Urinary bladder (tissue), 4 donors: Measurements from ENCODE around the gene RNF187. TPM values are rescaled to one million over a fixed set of nuclear protein-coding genes. Genes with fewer than 3 reads are reported as not detected.

Source experiments
- DNase-seq: peaks from one replicate; pipeline ENCODE4 v3.0.0-alpha.2; 2015; ENCODE audit errors: extremely low spot score
- H3K27ac ChIP-seq: one replicate; pipeline ENCODE4 v1.5.1; 2013; ENCODE audit warnings: low read depth, mild to moderate bottlenecking, moderate library complexity
- H3K36me3 ChIP-seq: one replicate; pipeline ENCODE4 v1.6.1; 2013; ENCODE audit warnings: mild to moderate bottlenecking, moderate library complexity; ENCODE audit not compliant: insufficient read depth
- H3K4me1 ChIP-seq: one replicate; pipeline ENCODE4 v1.6.1; 2013; ENCODE audit warnings: mild to moderate bottlenecking, moderate library complexity; ENCODE audit not compliant: insufficient read depth
- H3K4me3 ChIP-seq: one replicate; pipeline ENCODE4 v1.5.1; 2013; ENCODE audit warnings: low read depth, low read length
- WGBS: extraction: QIAGEN DNeasy Blood & Tissue Kit; methylation state at CpG from one replicate; pipeline ENCODE4 v1.1.7; 2013; 5-methylcytosine and 5-hydroxymethylcytosine counted together
- polyA plus RNA-seq: library from polyadenylated mRNA; stranded (reverse); fragments of 200-250 nt; gene quantifications from one replicate; pipeline ENCODE4 v1.2.3, GENCODE V29; 2013
- total RNA-seq: library from RNA; depleted of rRNA; stranded (reverse); fragments of >200 nt; gene quantifications from one replicate; pipeline ENCODE4 v1.2.3, GENCODE V29; 2014
- donor health status: healthy with polysubstance abuse.
- donor health status: healthy.

RNF187 gene
- total and polyA plus RNA-seq, 2 donors: 31.7 to 44.2 TPM

DNA sequence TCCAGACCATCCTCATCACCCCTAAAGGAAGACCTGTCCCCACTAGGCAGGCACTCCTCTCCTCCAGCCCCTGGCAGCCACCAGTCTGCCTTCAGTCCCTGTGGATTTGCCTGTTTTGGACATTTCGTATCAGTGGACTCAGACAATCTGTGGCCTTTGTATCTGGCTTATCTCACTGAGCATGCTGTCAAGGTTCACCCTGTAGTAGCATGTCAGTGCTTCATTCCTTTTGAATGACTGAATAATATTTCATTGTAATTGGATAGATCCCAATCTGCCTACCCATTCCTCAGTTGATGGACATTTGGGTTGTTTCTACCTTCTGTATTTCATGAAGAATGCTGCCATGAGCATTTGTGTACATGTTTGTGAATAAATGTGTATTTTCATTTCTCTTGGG lies 32.9 kb upstream of the RNF187 start:
- Histone ChIP-seq H3K27ac (no peak overlapping the region), H3K4me3 (no peak overlapping the region), H3K4me1 (no peaks in the 10 kb centered on the region), H3K36me3 (no peaks in the 10 kb centered on the region)
- no peak for DNase-seq
- WGBS: 87% methylated on average over 1 of the region's 1 CpG

DNA sequence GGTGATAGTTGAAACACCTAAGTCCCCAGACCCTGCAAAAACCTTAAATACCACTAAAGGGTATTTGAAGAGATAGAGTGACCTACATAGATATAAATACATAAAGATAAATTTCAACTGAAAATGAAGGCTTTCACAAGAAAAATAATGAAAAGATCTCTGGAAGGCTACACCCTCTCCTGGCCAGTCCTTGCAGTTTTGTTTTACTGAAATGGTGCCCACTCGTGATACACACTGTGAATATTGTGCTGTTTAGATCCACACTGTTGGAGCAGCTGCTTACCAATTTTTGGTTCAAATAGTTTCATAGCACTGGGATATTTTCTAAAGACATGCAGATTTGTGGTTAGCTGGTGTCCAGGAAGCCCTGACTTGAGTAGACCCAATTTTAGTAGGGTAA lies 31.5 kb upstream of the RNF187 start:
- Histone ChIP-seq H3K4me3 (no peak overlapping the region), H3K27ac (no peak overlapping the region), H3K36me3 (no peaks in the 10 kb centered on the region), H3K4me1 (no peaks in the 10 kb centered on the region)
- WGBS: 61% methylated on average over 1 of the region's 1 CpG
- DNase-seq: no peak

DNA sequence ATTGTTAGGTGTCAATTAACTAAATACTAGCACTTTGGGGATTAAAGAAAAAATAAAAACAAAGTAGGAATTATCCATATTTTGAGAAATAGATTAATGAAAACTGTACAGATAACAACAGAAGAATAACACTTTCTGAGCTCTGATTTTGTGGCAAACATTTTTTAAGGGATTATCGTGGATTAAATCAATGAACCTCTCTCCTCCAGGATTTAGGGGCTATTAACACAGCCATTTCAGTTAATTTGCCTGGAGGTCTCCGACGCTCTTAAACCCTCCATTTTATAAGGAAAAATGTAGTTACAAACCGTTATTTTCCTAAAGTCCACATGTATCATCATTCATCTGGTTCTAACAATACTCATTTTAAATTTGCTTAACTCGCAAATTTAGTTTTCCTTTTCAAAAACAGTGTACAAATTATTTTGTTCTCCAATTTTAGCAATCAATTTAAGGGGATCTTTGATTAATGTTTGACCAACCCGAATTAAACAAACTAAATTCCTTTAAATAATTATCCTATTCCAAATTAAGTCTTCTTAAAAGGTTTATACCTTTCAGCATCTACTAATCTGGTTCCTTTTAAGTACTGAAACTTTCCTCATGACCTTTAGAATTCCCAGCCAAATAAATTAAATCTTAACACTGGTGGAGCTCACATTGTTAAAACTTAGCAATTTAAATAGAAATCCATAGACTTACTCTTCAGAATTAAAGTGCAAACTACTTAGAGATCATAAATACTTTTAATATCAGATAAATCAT lies 30.7 kb upstream of the RNF187 start:
- Histone ChIP-seq H3K4me1 (no peaks in the 10 kb centered on the region), H3K36me3 (no peaks in the 10 kb centered on the region), H3K4me3 (no peak overlapping the region), H3K27ac (no peak overlapping the region)
- 68% methylated on average over 6 of the region's 6 CpGs for WGBS
- DNase-seq: no peak

DNA sequence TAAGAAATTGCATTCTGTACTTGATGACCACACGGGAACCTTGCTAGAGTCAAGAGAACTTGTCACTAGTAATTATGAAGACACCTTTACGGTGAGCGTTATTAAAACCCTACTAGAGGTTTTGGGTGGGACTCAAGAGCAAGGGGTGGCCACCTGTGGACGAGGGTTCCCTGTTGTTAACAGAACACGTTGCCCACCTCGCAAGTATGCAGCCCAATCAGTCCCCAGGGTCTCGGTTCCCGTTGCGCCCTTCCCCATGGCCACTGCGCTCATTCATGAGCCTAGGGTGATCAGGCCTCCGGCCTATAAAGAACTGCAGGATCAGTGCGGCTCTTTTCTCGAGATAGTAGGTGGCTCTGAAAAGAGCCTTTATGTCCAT lies 30.2 kb upstream of the RNF187 start:
- peak overlapping the region; percentile 63 for H3K27ac ChIP-seq
- H3K4me1 ChIP-seq: no peaks in the 10 kb centered on the region
- 20% methylated on average over 13 of the region's 13 CpGs for WGBS
- H3K36me3 ChIP-seq: no peaks in the 10 kb centered on the region
- no peak for DNase-seq
- H3K4me3 ChIP-seq: peak overlapping the region; percentile 23

DNA sequence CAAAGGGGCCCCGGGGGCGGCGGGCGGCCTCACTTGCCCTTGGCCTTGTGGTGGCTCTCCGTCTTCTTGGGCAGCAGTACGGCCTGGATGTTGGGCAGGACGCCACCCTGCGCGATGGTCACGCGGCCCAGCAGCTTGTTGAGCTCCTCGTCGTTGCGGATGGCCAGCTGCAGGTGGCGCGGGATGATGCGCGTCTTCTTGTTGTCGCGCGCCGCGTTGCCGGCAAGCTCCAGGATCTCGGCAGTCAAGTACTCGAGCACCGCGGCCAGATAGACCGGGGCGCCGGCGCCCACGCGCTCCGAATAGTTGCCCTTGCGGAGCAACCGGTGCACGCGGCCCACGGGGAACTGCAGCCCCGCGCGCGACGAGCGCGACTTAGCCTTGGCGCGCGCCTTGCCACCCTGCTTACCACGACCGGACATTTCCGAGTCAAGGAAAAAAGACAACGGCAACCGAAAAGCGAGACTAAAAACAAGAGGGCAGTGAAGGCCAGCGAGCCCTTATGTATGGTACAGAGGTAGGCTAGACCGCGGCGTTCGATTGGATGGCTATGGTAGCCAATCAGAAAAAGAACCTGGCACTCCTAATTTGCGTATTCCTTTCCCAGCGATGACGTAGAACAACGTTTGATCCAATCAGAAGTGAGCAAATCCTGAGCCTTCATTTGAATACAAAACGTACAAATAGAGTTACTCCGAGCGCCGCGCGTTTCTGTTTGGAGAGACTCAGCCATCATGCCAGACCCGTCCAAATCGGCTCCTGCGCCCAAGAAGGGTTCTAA lies 29.6 kb upstream of the RNF187 start:
- H3K36me3 ChIP-seq: no peaks in the 10 kb centered on the region
- DNase-seq: peak; percentile 99
- under 1% methylated on average over 74 of the region's 74 CpGs for WGBS
- peak overlapping the region; percentile 23 for H3K4me3 ChIP-seq
- no peaks in the 10 kb centered on the region for H3K4me1 ChIP-seq
- H3K27ac ChIP-seq: peak overlapping the region; percentile 63

DNA sequence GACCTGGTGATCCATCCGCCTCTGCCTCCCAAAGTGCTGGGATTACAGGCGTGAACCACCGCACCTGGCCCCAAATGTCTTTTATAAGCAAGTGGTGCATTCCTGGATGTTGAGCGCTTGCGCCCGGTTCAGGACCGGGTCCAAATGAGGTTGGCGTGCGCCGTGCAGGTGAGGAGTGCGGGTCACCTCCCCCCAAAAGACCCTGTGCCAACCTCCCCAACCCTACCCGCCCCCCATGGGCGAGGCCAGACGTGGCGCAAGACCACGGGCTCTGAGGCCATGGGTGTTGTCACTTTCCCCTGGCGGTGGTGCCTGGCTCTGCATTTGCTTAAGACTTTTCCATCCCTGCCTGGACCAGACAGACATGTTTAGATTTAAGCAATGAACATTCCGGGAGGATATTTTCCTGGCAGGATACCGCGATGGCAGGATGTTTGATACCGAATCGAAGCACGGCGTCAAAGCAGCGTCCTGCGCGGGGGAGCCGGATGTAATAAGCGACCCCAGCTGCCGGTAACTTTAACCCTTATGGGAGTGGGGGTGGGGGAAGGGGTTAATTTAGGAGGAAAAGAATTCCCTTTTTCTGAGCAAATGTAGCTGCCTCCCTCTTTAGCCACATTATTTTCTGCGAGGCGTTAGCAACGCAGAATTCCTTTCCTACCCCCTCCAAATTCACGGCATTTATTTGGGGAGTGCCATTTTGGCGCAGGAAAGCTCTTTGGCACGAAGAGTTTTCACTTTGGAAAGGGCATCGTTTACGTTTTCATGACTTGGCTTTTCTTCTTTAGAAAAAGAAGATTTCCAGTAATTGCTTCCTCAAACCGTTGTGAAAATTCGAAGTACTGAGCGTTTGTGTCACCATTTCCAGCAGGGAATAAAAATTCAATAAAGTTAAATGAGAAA lies 27.8 kb upstream of the RNF187 start:
- H3K36me3 ChIP-seq: no peaks in the 10 kb centered on the region
- no peak for DNase-seq
- H3K27ac ChIP-seq: no peak overlapping the region
- no peak overlapping the region for H3K4me3 ChIP-seq
- WGBS: 5% methylated on average over 41 of the region's 41 CpGs
- H3K4me1 ChIP-seq: no peaks in the 10 kb centered on the region

DNA sequence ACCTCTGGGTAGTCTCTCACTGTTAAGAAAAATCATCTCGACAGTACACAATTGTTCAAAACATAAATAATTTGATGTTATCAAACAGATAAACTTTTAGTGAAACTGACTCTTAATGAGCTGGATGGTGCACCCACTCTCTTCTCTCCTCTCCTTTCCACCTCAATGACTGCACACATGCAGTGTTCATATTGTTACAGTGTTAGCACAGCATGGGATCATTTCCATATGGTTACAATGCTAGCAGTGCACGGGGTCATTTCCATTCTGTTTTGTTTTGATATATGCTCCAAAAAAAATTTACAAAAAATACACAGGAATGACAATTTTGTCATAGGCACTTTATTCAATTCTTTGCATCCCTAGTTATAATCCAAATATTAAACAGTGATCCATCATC lies 26.4 kb upstream of the RNF187 start:
- Histone ChIP-seq H3K4me3 (no peak overlapping the region), H3K4me1 (no peaks in the 10 kb centered on the region), H3K27ac (no peak overlapping the region), H3K36me3 (no peaks in the 10 kb centered on the region)
- 74% methylated on average over 2 of the region's 2 CpGs for WGBS
- DNase-seq: no peak

DNA sequence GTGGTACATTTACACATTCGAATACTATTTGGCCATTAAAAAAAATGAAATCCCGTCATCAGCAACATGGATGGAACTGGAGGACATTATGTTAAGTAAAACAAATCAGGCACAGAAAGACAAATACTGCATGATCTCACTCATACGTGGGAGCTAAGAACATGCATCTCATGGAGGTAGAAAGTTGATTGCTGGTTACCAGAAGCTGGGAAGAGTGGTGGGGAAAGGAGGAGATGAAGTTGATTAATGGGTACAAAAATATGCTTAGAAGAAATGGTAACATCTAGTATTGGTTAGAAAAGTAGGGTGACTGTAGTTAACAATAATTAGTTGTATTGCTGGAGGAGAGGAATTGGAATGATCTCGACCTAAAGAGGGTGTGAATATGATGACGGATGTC lies 24.6 kb upstream of the RNF187 start:
- no peak overlapping the region for H3K4me3 ChIP-seq
- DNase-seq: no peak
- no peaks in the 10 kb centered on the region for H3K4me1 ChIP-seq
- no peak overlapping the region for H3K27ac ChIP-seq
- no peaks in the 10 kb centered on the region for H3K36me3 ChIP-seq
- WGBS: 83% methylated on average over 5 of the region's 5 CpGs

DNA sequence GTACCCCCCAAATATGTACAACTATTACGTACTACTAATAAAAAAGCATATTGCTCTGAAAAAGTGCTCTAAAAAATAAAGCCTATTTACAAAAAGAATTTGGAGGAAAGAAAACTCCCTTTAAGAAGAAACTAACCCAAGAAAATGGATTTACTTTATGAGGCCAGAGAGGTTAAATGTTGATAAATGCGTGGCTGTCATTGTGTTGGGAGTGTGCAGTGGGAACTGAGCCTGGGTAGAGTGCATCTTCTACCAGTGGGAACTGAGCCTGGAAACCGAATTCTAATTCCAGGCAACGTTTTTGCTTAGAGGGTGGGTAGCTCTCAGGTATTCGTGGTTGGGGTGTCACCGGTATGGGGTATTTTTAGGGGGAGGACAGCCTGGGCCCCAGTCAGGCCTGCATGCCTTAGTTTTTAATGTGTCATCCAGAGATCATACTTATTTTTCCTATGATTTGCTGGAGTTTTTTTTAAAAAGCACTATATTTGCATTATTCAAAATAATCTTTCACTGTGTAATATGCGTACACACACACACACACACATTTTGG lies 24.1 kb upstream of the RNF187 start:
- no peak overlapping the region for H3K27ac ChIP-seq
- WGBS: 55% methylated on average over 7 of the region's 7 CpGs
- no peaks in the 10 kb centered on the region for H3K36me3 ChIP-seq
- no peaks in the 10 kb centered on the region for H3K4me1 ChIP-seq
- DNase-seq: no peak
- no peak overlapping the region for H3K4me3 ChIP-seq

DNA sequence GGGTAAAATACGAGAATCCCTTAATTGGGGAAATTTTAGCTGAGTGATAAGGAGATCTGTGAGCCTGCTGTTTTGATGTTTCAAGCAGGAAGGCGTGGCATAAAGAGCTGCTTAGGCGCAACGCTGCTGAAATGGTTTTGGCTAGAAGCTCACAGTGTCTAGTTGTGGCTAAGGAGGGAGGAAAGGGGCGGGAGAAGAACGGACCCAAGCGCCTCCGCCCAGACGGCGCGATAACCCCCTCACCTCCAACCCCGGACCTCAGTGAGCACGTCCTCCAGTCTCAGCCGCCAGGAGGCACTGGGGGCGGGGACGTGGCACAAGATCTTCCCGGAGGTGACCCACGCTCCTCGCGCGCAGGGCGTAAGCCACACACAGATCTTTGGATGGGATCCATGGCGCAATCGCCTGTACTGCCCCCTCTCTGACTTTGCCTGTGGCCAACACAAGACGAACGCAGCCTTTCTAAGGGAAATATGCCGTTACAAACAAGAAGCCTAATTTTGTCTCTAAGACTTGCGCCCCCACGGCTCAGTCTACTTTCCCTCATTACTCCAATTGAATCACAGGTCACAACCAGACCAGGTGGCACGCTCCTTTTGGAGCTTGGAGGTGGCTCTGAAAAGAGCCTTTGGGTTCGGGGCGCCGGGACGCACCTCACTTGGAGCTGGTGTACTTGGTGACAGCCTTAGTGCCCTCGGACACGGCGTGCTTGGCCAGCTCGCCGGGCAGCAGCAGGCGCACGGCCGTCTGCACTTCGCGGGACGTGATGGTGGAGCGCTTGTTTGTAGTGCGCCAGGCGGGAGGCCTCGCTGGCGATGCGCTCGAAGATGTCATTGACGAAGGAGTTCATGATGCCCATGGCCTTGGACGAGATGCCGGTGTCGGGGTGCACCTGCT lies 23.4 kb upstream of the RNF187 start:
- no peak overlapping the region for H3K4me3 ChIP-seq
- 2% methylated on average over 55 of the region's 56 CpGs for WGBS
- H3K4me1 ChIP-seq: no peaks in the 10 kb centered on the region
- DNase-seq: no peak
- H3K27ac ChIP-seq: no peak overlapping the region
- H3K36me3 ChIP-seq: no peaks in the 10 kb centered on the region

DNA sequence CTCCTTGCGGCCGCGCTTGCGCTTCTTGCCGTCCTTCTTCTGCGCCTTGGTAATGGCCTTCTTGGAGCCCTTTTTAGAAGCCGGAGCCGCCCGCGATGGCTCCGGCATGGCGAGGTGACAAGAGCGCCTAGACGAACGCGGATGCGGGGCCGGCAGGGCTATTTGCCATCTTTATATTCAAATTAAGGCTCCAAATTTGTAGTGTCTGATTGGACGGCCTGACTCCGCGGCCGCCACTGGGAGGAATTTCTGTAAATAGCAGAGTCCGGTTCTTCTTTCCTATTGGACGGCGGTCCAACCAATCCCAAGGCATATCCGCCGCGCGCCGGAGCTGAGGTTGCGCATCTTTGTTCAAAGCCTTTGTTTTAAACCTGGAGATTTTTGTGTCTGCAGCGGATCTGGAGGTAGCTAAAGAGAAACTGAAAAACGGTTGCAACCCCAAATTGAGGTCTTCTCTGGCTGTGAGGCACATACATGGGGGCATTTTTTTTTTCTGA lies 22.6 kb upstream of the RNF187 start:
- DNase-seq: peak; percentile 80
- Histone ChIP-seq H3K27ac (no peak overlapping the region), H3K4me3 (no peak overlapping the region)

DNA sequence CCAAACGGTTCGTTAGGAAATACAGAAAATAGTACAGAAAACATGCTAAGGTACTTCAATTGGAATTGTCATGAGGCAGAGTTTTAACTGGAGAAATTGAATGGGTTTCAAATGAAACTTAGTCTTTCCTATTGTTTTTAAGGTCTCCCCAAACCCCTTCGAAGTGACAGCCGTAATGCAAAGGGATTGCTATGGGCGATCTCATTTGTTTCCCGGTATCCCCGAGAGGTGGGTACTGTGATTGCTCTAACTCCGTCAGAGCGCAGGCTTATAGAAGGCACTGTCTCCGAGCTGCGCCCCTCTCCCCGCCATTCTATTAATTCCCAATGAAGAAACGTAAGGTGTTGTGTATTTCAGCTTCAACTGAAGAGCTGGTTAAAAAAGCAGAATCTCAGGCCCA lies 22.0 kb upstream of the RNF187 start:
- DNase-seq: no peak
- no peak overlapping the region for H3K27ac ChIP-seq
- H3K4me1 ChIP-seq: no peaks in the 10 kb centered on the region
- no peak overlapping the region for H3K4me3 ChIP-seq
- no peaks in the 10 kb centered on the region for H3K36me3 ChIP-seq
- 14% methylated on average over 13 of the region's 13 CpGs for WGBS

More for the DNA sequence above, 22.6 kb upstream of the RNF187 start:
- Histone ChIP-seq H3K4me1 (no peaks in the 10 kb centered on the region), H3K36me3 (no peaks in the 10 kb centered on the region)
- under 1% methylated on average over 33 of the region's 33 CpGs for WGBS
